Psoas muscle (tissue), 8 donors: Measurements from ENCODE around the gene RRP15. TPM values are rescaled to one million over a fixed set of nuclear protein-coding genes. Genes with fewer than 3 reads are reported as not detected.

Experiments used
- ATAC-seq, 4 donors: fragments of 200-7000 bp; cut with Tn5 transposase; one replicate each; pipeline ENCODE4 v1.9.1; 2020; ENCODE audit warnings: moderate library complexity in 3 of 4, mild to moderate bottlenecking in 2 of 4
- DNase-seq, 2 donors: peaks; one replicate each; pipeline ENCODE4 v3.0.0-alpha.2; 2020
- H3K27ac ChIP-seq: fragments of 200-600 bp; one replicate; pipeline ENCODE4 v1.8.0; 2022
- H3K27me3 ChIP-seq, 3 donors: fragments of 200-600 bp in 1 of 3; one replicate each; pipeline versions ENCODE4 v1.6.1 to v1.8.0; 2013 to 2022; ENCODE audit warnings: low read length in 2 of 3, mild to moderate bottlenecking in 2 of 3, moderate library complexity in 1 of 3; ENCODE audit not compliant: insufficient read depth in 3 of 3
- H3K36me3 ChIP-seq, 2 donors: fragments of 200-600 bp in 1 of 2; one replicate each; pipeline versions ENCODE4 v1.6.1 to v1.8.0; 2013 to 2022; ENCODE audit warnings: low read depth in 1 of 2, mild to moderate bottlenecking in 1 of 2, moderate library complexity in 1 of 2; ENCODE audit not compliant: insufficient read depth in 1 of 2
- H3K4me1 ChIP-seq: fragments of 200-600 bp; one replicate; pipeline ENCODE4 v1.8.0; 2022
- H3K4me3 ChIP-seq: fragments of 200-600 bp; one replicate; pipeline ENCODE4 v1.8.0; 2022; ENCODE audit warnings: mild to moderate bottlenecking
- H3K9me3 ChIP-seq: fragments of 200-600 bp; one replicate; pipeline ENCODE4 v1.8.0; 2022
- CTCF ChIP-seq: fragments of 200-600 bp; IDR thresholded peaks from one replicate; pipeline ENCODE4 v1.8.0; 2022; ENCODE audit warnings: antibody characterized with exemption
- WGBS, 3 donors: extraction: QIAGEN DNeasy Blood & Tissue Kit; methylation state at CpG; one replicate each; pipeline versions ENCODE4 v1.1.6 to v1.1.7; 2013; 5-methylcytosine and 5-hydroxymethylcytosine counted together
- intact Hi-C, 2 donors: fragments of 100-400 bp; cut with DNase I; formaldehyde crosslinking; loops; one replicate each; pipeline versions ENCODE4 v1.11.0 to v1.14.2; 2022
- polyA plus RNA-seq, 3 donors: library from polyadenylated mRNA; stranded (reverse); fragments of 200-250 nt; gene quantifications; one replicate each; pipeline ENCODE4 v1.2.3, GENCODE V29; 2013
- total RNA-seq, 4 donors: library from RNA; stranded (reverse); fragmentation: NEBNext Ultra II Directional in 2 of 4; extraction: Animal tissue kit (Norgen Biotek cat#: 25700) in 2 of 4; gene quantifications; one replicate each; pipeline versions ENCODE4 v1.2.1 to v1.2.4, GENCODE V29; 2021 to 2023
- donor health status: healthy with polysubstance abuse.
- donor health status: DM: no; HTN: no; CAD: no; lungs with moderate emphysema.
- donor health status: Bipolar disorder and iron deficiency.
- donor health status: healthy.
- donor health status: DM: yes; HTN: yes; CAD: no.
- donor health status: DM: no; HTN: no; CAD: no.
- donor health status: DM: no; HTN: no; CAD: no.
- donor health status: DM: yes; HTN: yes; CAD: no.

The RRP15 gene
- total and polyA plus RNA-seq, 7 donors, result 10.1 to 58.4 (median 32.0) TPM

- intact Hi-C loops, result no loop called here
- ATAC-seq, result no peak
- H3K9me3 ChIP-seq, result no peaks in the 10 kb centered on the region
- no peaks in the 10 kb centered on the region for H3K27me3 ChIP-seq
- WGBS, 3 donors, result 80 to 86% (median 81%) methylated on average over 8 of the region's 8 CpGs
- H3K4me3 ChIP-seq, result no peak overlapping the region
- no peaks in the 10 kb centered on the region for H3K36me3 ChIP-seq
- no peak for TF ChIP-seq CTCF
- DNase-seq, result no peak
- H3K27ac ChIP-seq, result no peak overlapping the region
- H3K4me1 ChIP-seq, result peaks cover 12% of the 10 kb centered on the region
Observed at GRCh38 chr1:218383681-218384080, 98.6 kb downstream of the RRP15 start.

- intact Hi-C loops, result no loop called here
- WGBS, 3 donors, result 21 to 55% (median 31%) methylated on average over 6 of the region's 6 CpGs
- DNase-seq (no peak), ATAC-seq (peak; percentile 34 to 78 (median 75))
- H3K9me3 ChIP-seq, result no peaks in the 10 kb centered on the region
- no peaks in the 10 kb centered on the region for H3K27me3 ChIP-seq
- H3K4me1 ChIP-seq, result peaks cover 12% of the 10 kb centered on the region
- no peak overlapping the region for H3K27ac ChIP-seq
- no peaks in the 10 kb centered on the region for H3K36me3 ChIP-seq
- H3K4me3 ChIP-seq, result no peak overlapping the region
- TF ChIP-seq CTCF, result no peak
Observed at GRCh38 chr1:218384581-218384993, 99.5 kb downstream of the RRP15 start.

Other genes with a start within 250 kb of the RRP15 start
- gene TGFB2, start 60.0 kb downstream of the RRP15 start, total RNA-seq, result 10 to 100 TPM in 2 of 4 donors, 1 to 10 TPM in 2; 5.1 to 35.4 (median 15.4) TPM
- gene TGFB2, start 60.0 kb downstream of the RRP15 start, polyA plus RNA-seq, result 1 to 10 TPM in 2 of 3 donors, under 1 TPM in 1; 0.43 to 4.9 (median 1.9) TPM